Measurements from ENCODE around the gene SND1.

Gene SND1

GRCh38 chr7:128030654-128031611 lies 378.9 kb downstream of the SND1 start, which contains the start of gene LRRC4:
TSS of gene LRRC4 (minus strand) at chr7:128031437. CDS start at chr7:128030640, 797 bp downstream.
- Histone ChIP-seq H3K27ac (ENCODE audit: low read depth, low read length) (no peak within 1 kb of the TSS), H3K4me1 (ENCODE audit: control insufficient read depth in 5 of 5, insufficient read depth in 5 of 5, low read length in 5 of 5) (peaks cover 1 to 47% (median 25%) of the 10 kb centered on the region in 5 donors), H3K9ac (ENCODE audit: low read length in 5 of 5) (peak within 1 kb of the TSS in 1 of 5 donors; percentile 58), H3K36me3 (ENCODE audit: control insufficient read depth in 5 of 5, insufficient read depth in 5 of 5, low read length in 5 of 5) (peaks cover 0 to 8% (median 6%) of the 10 kb centered on the region in 5 donors), H3K4me3 (ENCODE audit: low read depth in 1 of 5, low read length in 5 of 5) (peak within 1 kb of the TSS; percentile 60 to 75 (median 72)), H3K27me3 (ENCODE audit: control insufficient read depth in 5 of 5, insufficient read depth in 4 of 5, low read length in 5 of 5) (no peaks in the 10 kb centered on the region), H3K9me3 (ENCODE audit: control insufficient read depth in 5 of 5, low read length in 5 of 5) (no peaks in the 10 kb centered on the region)

DNA sequence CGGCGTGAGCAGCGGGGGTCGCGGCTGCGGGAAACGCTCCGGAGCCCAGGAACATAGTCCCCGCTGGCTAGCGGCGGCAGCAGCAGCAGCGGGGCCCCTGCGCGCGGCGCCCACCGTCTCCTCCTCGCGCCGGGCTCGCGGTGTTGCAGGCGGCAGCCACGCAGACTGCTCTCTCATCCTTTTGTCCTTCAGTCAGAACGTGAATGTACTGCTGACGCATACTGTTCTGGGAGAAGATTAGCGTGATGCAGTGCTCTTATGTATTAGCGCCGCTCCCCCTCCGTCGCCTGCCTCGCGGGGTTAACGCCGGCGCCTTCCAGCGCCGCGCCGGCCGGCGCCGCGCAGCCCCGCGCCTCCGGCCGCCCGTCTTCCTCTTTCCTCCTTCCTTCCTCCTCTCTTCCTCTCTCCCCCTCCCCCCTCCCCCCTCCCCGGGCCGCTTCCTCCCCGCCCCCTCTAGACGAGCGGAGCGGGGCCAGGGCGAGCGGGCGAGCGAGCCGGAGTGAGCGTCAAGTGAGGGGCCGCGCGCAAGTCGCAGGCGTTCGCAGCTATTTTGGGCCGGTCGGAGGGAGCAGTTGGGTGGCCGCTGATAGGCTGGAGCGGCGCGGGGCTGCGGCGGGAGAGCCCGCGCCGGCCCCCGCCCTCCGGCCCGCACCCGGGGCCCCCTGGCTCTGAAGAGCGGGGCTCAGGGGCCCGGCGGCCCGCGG lies 380.1 kb downstream of the SND1 start:
- Histone ChIP-seq H3K4me1 (ENCODE audit: control insufficient read depth in 5 of 5, insufficient read depth in 5 of 5, low read length in 5 of 5) (peaks cover 1 to 38% (median 17%) of the 10 kb centered on the region in 5 donors), H3K27me3 (ENCODE audit: control insufficient read depth in 5 of 5, insufficient read depth in 4 of 5, low read length in 5 of 5) (no peaks in the 10 kb centered on the region), H3K4me3 (ENCODE audit: low read depth in 1 of 5, low read length in 5 of 5) (peak overlapping the region; percentile 44 to 75 (median 60)), H3K27ac (ENCODE audit: low read depth, low read length) (no peak overlapping the region), H3K36me3 (ENCODE audit: control insufficient read depth in 5 of 5, insufficient read depth in 5 of 5, low read length in 5 of 5) (peaks cover 0 to 8% (median 6%) of the 10 kb centered on the region in 5 donors), H3K9ac (ENCODE audit: low read length in 5 of 5) (no peak overlapping the region), H3K9me3 (ENCODE audit: control insufficient read depth in 5 of 5, low read length in 5 of 5) (no peaks in the 10 kb centered on the region)

- Histone ChIP-seq H3K4me3 (ENCODE audit: low read depth in 1 of 5, low read length in 5 of 5) (peak overlapping the region; percentile 11 to 61 (median 46)), H3K9ac (ENCODE audit: low read length in 5 of 5) (peak overlapping the region in 1 of 5 donors; percentile 43), H3K4me1 (ENCODE audit: control insufficient read depth in 5 of 5, insufficient read depth in 5 of 5, low read length in 5 of 5) (peaks cover 1 to 34% (median 15%) of the 10 kb centered on the region in 5 donors), H3K27me3 (ENCODE audit: control insufficient read depth in 5 of 5, insufficient read depth in 4 of 5, low read length in 5 of 5) (no peaks in the 10 kb centered on the region), H3K9me3 (ENCODE audit: control insufficient read depth in 5 of 5, low read length in 5 of 5) (no peaks in the 10 kb centered on the region), H3K27ac (ENCODE audit: low read depth, low read length) (no peak overlapping the region), H3K36me3 (ENCODE audit: control insufficient read depth in 5 of 5, insufficient read depth in 5 of 5, low read length in 5 of 5) (peaks cover 0 to 8% (median 6%) of the 10 kb centered on the region in 5 donors)
Observed at GRCh38 chr7:128032605-128033235, 380.7 kb downstream of the SND1 start.

- H3K36me3 ChIP-seq (ENCODE audit: control insufficient read depth in 5 of 5, insufficient read depth in 5 of 5, low read length in 5 of 5): peaks cover 0 to 8% (median 6%) of the 10 kb centered on the region in 5 donors
- H3K27me3 ChIP-seq (ENCODE audit: control insufficient read depth in 5 of 5, insufficient read depth in 4 of 5, low read length in 5 of 5): no peaks in the 10 kb centered on the region
- H3K27ac ChIP-seq (ENCODE audit: low read depth, low read length): no peak overlapping the region
- no peak overlapping the region for H3K9ac ChIP-seq (ENCODE audit: low read length in 5 of 5)
- no peaks in the 10 kb centered on the region for H3K9me3 ChIP-seq (ENCODE audit: control insufficient read depth in 5 of 5, low read length in 5 of 5)
- no peak overlapping the region for H3K4me3 ChIP-seq (ENCODE audit: low read depth in 1 of 5, low read length in 5 of 5)
- peaks cover 1 to 34% (median 15%) of the 10 kb centered on the region in 5 donors for H3K4me1 ChIP-seq (ENCODE audit: control insufficient read depth in 5 of 5, insufficient read depth in 5 of 5, low read length in 5 of 5)
Observed at GRCh38 chr7:128033246-128033645, 381.3 kb downstream of the SND1 start.

DNA sequence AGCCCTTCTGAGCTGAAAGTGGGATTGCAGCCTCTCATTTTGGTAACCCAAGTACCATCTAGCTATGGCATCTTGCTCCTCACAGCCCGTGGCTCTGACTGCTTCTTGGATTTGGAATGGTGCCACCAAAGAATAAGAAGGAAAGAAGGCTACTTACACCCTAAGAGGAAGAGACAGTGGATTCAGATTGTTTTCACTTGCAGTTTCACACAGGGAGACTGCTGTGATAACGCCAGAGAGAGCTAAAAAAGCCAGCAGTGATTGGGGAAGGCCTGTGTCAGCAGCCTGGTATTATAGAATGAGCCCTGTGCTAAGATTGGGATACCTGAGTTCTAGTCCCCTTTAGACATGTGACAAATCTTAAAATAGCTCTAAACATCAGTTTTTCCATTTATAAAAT lies 382.8 kb downstream of the SND1 start:
- Histone ChIP-seq H3K9me3 (ENCODE audit: control insufficient read depth in 5 of 5, low read length in 5 of 5) (no peaks in the 10 kb centered on the region), H3K36me3 (ENCODE audit: control insufficient read depth in 5 of 5, insufficient read depth in 5 of 5, low read length in 5 of 5) (no peaks in the 10 kb centered on the region), H3K4me1 (ENCODE audit: control insufficient read depth in 5 of 5, insufficient read depth in 5 of 5, low read length in 5 of 5) (peaks cover 1 to 22% (median 15%) of the 10 kb centered on the region in 5 donors), H3K27me3 (ENCODE audit: control insufficient read depth in 5 of 5, insufficient read depth in 4 of 5, low read length in 5 of 5) (no peaks in the 10 kb centered on the region), H3K9ac (ENCODE audit: low read length in 5 of 5) (no peak overlapping the region), H3K27ac (ENCODE audit: low read depth, low read length) (no peak overlapping the region), H3K4me3 (ENCODE audit: low read depth in 1 of 5, low read length in 5 of 5) (no peak overlapping the region)

- H3K36me3 ChIP-seq (ENCODE audit: control insufficient read depth in 5 of 5, insufficient read depth in 5 of 5, low read length in 5 of 5): no peaks in the 10 kb centered on the region
- H3K4me3 ChIP-seq (ENCODE audit: low read depth in 1 of 5, low read length in 5 of 5): no peak overlapping the region
- H3K9me3 ChIP-seq (ENCODE audit: control insufficient read depth in 5 of 5, low read length in 5 of 5): no peaks in the 10 kb centered on the region
- no peak overlapping the region for H3K9ac ChIP-seq (ENCODE audit: low read length in 5 of 5)
- peaks cover 1 to 15% (median 9%) of the 10 kb centered on the region in 5 donors for H3K4me1 ChIP-seq (ENCODE audit: control insufficient read depth in 5 of 5, insufficient read depth in 5 of 5, low read length in 5 of 5)
- H3K27me3 ChIP-seq (ENCODE audit: control insufficient read depth in 5 of 5, insufficient read depth in 4 of 5, low read length in 5 of 5): no peaks in the 10 kb centered on the region
- no peak overlapping the region for H3K27ac ChIP-seq (ENCODE audit: low read depth, low read length)
Observed at GRCh38 chr7:128035712-128036111, 383.7 kb downstream of the SND1 start.

GRCh38 chr7:128036226-128036940 lies 384.4 kb downstream of the SND1 start:
- H3K4me1 ChIP-seq (ENCODE audit: control insufficient read depth in 5 of 5, insufficient read depth in 5 of 5, low read length in 5 of 5): peaks cover 1 to 14% (median 8%) of the 10 kb centered on the region in 5 donors
- no peak overlapping the region for H3K9ac ChIP-seq (ENCODE audit: low read length in 5 of 5)

GRCh38 chr7:128037081-128037480 lies 385.1 kb downstream of the SND1 start:
- Histone ChIP-seq H3K27me3 (ENCODE audit: control insufficient read depth in 5 of 5, insufficient read depth in 4 of 5, low read length in 5 of 5) (no peaks in the 10 kb centered on the region), H3K27ac (ENCODE audit: low read depth, low read length) (no peak overlapping the region), H3K4me1 (ENCODE audit: control insufficient read depth in 5 of 5, insufficient read depth in 5 of 5, low read length in 5 of 5) (peaks cover 1 to 11% (median 8%) of the 10 kb centered on the region in 5 donors), H3K4me3 (ENCODE audit: low read depth in 1 of 5, low read length in 5 of 5) (no peak overlapping the region), H3K9me3 (ENCODE audit: control insufficient read depth in 5 of 5, low read length in 5 of 5) (no peaks in the 10 kb centered on the region), H3K36me3 (ENCODE audit: control insufficient read depth in 5 of 5, insufficient read depth in 5 of 5, low read length in 5 of 5) (peaks cover 0 to 2% (median 0%) of the 10 kb centered on the region in 5 donors), H3K9ac (ENCODE audit: low read length in 5 of 5) (no peak overlapping the region)

More at GRCh38 chr7:128036226-128036940, 384.4 kb downstream of the SND1 start:
- H3K27me3 ChIP-seq (ENCODE audit: control insufficient read depth in 5 of 5, insufficient read depth in 4 of 5, low read length in 5 of 5): no peaks in the 10 kb centered on the region
- no peaks in the 10 kb centered on the region for H3K36me3 ChIP-seq (ENCODE audit: control insufficient read depth in 5 of 5, insufficient read depth in 5 of 5, low read length in 5 of 5)
- H3K9me3 ChIP-seq (ENCODE audit: control insufficient read depth in 5 of 5, low read length in 5 of 5): no peaks in the 10 kb centered on the region
- no peak overlapping the region for H3K27ac ChIP-seq (ENCODE audit: low read depth, low read length)
- no peak overlapping the region for H3K4me3 ChIP-seq (ENCODE audit: low read depth in 1 of 5, low read length in 5 of 5)

GRCh38 chr7:128037880-128038619 lies 386.1 kb downstream of the SND1 start:
- Histone ChIP-seq H3K27ac (ENCODE audit: low read depth, low read length) (no peak overlapping the region), H3K4me1 (ENCODE audit: control insufficient read depth in 5 of 5, insufficient read depth in 5 of 5, low read length in 5 of 5) (peaks cover 0 to 3% (median 2%) of the 10 kb centered on the region in 5 donors), H3K9ac (ENCODE audit: low read length in 5 of 5) (no peak overlapping the region), H3K27me3 (ENCODE audit: control insufficient read depth in 5 of 5, insufficient read depth in 4 of 5, low read length in 5 of 5) (no peaks in the 10 kb centered on the region), H3K9me3 (ENCODE audit: control insufficient read depth in 5 of 5, low read length in 5 of 5) (no peaks in the 10 kb centered on the region), H3K4me3 (ENCODE audit: low read depth in 1 of 5, low read length in 5 of 5) (no peak overlapping the region), H3K36me3 (ENCODE audit: control insufficient read depth in 5 of 5, insufficient read depth in 5 of 5, low read length in 5 of 5) (peaks cover 0 to 9% (median 5%) of the 10 kb centered on the region in 5 donors)
